CD14-positive monocyte (primary cell): ENCODE results near the gene NEDD4L. TPM values are rescaled to one million over a fixed set of nuclear protein-coding genes. Genes with fewer than 3 reads are reported as not detected.

Source experiments
- DNase-seq, 3 donors: peaks; one replicate each; pipeline ENCODE4 v3.0.0-alpha.2; 2011 to 2022
- H2AFZ ChIP-seq: 2 replicates; pipeline ENCODE4 v1.6.0; 2012; ENCODE audit warnings: mild to moderate bottlenecking, low read depth, low read length, inconsistent platforms; ENCODE audit not compliant: insufficient read depth, poor library complexity, severe bottlenecking
- H3K27ac ChIP-seq, 2 donors: 1 replicate in 1 of 2; 2 replicates in 1 of 2; pipeline ENCODE4 v1.5.1; 2012 to 2013; ENCODE audit warnings: low read length in 2 of 2, control low read depth in 1 of 2, inconsistent platforms in 1 of 2, low read depth in 1 of 2, mild to moderate bottlenecking in 1 of 2
- H3K27me3 ChIP-seq, 2 donors: one replicate each; pipeline versions ENCODE4 v1.6.0 to v1.6.1; 2011 to 2013; ENCODE audit warnings: low read length in 2 of 2; ENCODE audit not compliant: control insufficient read depth in 2 of 2, insufficient read depth in 2 of 2
- H3K36me3 ChIP-seq, 2 donors: replicated peaks in 1 of 2; 1 replicate in 1 of 2; 2 replicates in 1 of 2; pipeline versions ENCODE4 v1.5.1 to v1.6.1; 2012 to 2013; ENCODE audit warnings: low read length in 2 of 2, control low read depth in 1 of 2, inconsistent platforms in 1 of 2, mild to moderate bottlenecking in 1 of 2; ENCODE audit not compliant: insufficient read depth in 2 of 2, control insufficient read depth in 1 of 2
- H3K4me1 ChIP-seq, 2 donors: 1 replicate in 1 of 2; 2 replicates in 1 of 2; pipeline versions ENCODE4 v1.5.1 to v1.6.1; 2012 to 2013; ENCODE audit warnings: low read length in 2 of 2, control low read depth in 1 of 2, inconsistent platforms in 1 of 2, mild to moderate bottlenecking in 1 of 2, moderate library complexity in 1 of 2; ENCODE audit not compliant: insufficient read depth in 2 of 2, control insufficient read depth in 1 of 2
- H3K4me2 ChIP-seq: replicated peaks from 2 replicates; pipeline ENCODE3; 2012; ENCODE audit warnings: low read length, moderate library complexity, mild to moderate bottlenecking; ENCODE audit not compliant: poor library complexity, severe bottlenecking; ENCODE audit errors: extremely low read depth
- H3K4me3 ChIP-seq, 3 experiments: fragments of 200-600 bp in 1 of 3; sonication (generic) in 1 of 3; replicated peaks in 1 of 3; 1 replicate in 2 of 3; 2 replicates in 1 of 3; pipeline ENCODE4 v1.5.1; 2011 to 2013; ENCODE audit warnings: low read length in 3 of 3, mild to moderate bottlenecking in 3 of 3, control low read depth in 2 of 3, low read depth in 2 of 3, inconsistent platforms in 1 of 3, moderate library complexity in 1 of 3
- H3K79me2 ChIP-seq: 2 replicates; pipeline ENCODE4 v1.6.0; 2012; ENCODE audit warnings: mild to moderate bottlenecking, control low read depth, inconsistent platforms, low read length, moderate library complexity; ENCODE audit not compliant: insufficient read depth
- H3K9ac ChIP-seq: 2 replicates; pipeline ENCODE4 v1.6.0; 2017; ENCODE audit warnings: low read length, mild to moderate bottlenecking; ENCODE audit not compliant: insufficient read depth, poor library complexity, severe bottlenecking
- H3K9me3 ChIP-seq, 2 donors: replicated peaks in 1 of 2; 1 replicate in 1 of 2; 2 replicates in 1 of 2; pipeline versions ENCODE4 v1.5.1 to v1.6.1; 2012 to 2013; ENCODE audit warnings: low read length in 2 of 2, control low read depth in 1 of 2; ENCODE audit not compliant: control insufficient read depth in 1 of 2, insufficient read depth in 1 of 2
- H4K20me1 ChIP-seq: 2 replicates; pipeline ENCODE4 v1.6.0; 2012; ENCODE audit warnings: mild to moderate bottlenecking, low read length, control low read depth, moderate library complexity; ENCODE audit not compliant: insufficient read depth
- H3K27ac Mint-ChIP-seq, 7 donors: one replicate each; pipeline ENCODE4 v1.8.0; 2020; ENCODE audit warnings: mild to moderate bottlenecking in 7 of 7, mixed read lengths in 7 of 7, moderate library complexity in 6 of 7, inconsistent platforms in 2 of 7
- H3K27me3 Mint-ChIP-seq, 3 donors: one replicate each; pipeline ENCODE4 v1.8.0; 2021 to 2022; ENCODE audit warnings: low read depth in 3 of 3, mild to moderate bottlenecking in 3 of 3, mixed read lengths in 3 of 3, moderate library complexity in 3 of 3, inconsistent platforms in 1 of 3
- H3K36me3 Mint-ChIP-seq, 2 donors: one replicate each; pipeline ENCODE4 v1.8.0; 2020; ENCODE audit warnings: mixed read lengths in 2 of 2, inconsistent platforms in 1 of 2, mild to moderate bottlenecking in 1 of 2
- H3K4me1 Mint-ChIP-seq: one replicate; pipeline ENCODE4 v1.8.0; 2020; ENCODE audit warnings: mild to moderate bottlenecking, mixed read lengths
- H3K4me3 Mint-ChIP-seq, 2 donors: one replicate each; pipeline ENCODE4 v1.8.0; 2020; ENCODE audit warnings: mild to moderate bottlenecking in 2 of 2, mixed read lengths in 2 of 2, moderate library complexity in 1 of 2
- H3K9me3 Mint-ChIP-seq, 7 donors: one replicate each; pipeline ENCODE4 v1.8.0; 2020 to 2022; ENCODE audit warnings: mixed read lengths in 7 of 7, mild to moderate bottlenecking in 6 of 7, moderate library complexity in 6 of 7, inconsistent platforms in 2 of 7
- WGBS: methylation state at CpG from one replicate; pipeline ENCODE4 v1.1.5; 2013; ENCODE audit warnings: missing lambda C conversion rate; ENCODE audit not compliant: insufficient coverage; 5-methylcytosine and 5-hydroxymethylcytosine counted together
- intact Hi-C, 2 donors: fragments of 100-400 bp; cut with micrococcal nuclease; formaldehyde crosslinking; loops; one replicate each; pipeline versions ENCODE4 v1.15.0 to v1.15.1; 2023
- polyA plus RNA-seq, 3 donors: library from polyadenylated mRNA; depleted of rRNA in 1 of 3; unstranded in 2 of 3; stranded (reverse) in 1 of 3; fragments of 300-500 nt in 2 of 3; fragments of >200 nt in 1 of 3; fragmentation: Illumina TruSeq in 2 of 3; gene quantifications; 1 replicate in 2 of 3; 2 replicates in 1 of 3; pipeline ENCODE4 v1.2.3, GENCODE V29; 2012 to 2021
- TF ChIP-seq, protein P1 (sequence below): fragments of 200-600 bp; IDR thresholded peaks from one replicate; pipeline ENCODE4 v1.8.0; 2022; ENCODE audit warnings: antibody characterized with exemption, mild to moderate bottlenecking

Gene NEDD4L
- polyA plus RNA-seq, 3 donors = 2.5 to 5.2 (median 4.5) TPM

DNA sequence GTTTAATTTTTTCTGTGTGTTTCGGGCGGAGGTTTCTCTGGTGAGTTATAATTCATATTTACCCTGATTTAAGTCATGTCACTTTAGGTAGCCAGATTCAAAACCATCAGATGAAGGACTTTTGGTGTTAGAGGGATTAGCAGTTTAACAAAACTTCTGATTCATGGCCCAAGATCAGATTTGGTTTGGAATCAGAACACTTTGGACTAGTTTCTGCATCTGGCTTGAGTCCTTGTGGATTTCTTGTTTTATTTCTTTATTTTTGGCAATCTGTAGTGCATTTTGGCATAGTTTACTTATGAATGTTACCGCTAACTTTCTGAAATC, 3.5 kb downstream of the NEDD4L start:
- no peak overlapping the region for H3K4me3 Mint-ChIP-seq
- Histone ChIP-seq H3K27me3 (peaks cover 5 to 12% of the 10 kb centered on the region in 2 donors), H3K79me2 (no peaks in the 10 kb centered on the region), H2AFZ (no peak overlapping the region), H3K27ac (no peak overlapping the region), H3K4me3 (no peak overlapping the region), H3K9me3 (no peaks in the 10 kb centered on the region), H3K4me2 (no peak overlapping the region), H4K20me1 (no peaks in the 10 kb centered on the region), H3K36me3 (no peaks in the 10 kb centered on the region), H3K4me1 (peaks cover 15 to 32% of the 10 kb centered on the region in 2 donors), H3K9ac (no peak overlapping the region)
- peaks cover 0 to 2% (median 0%) of the 10 kb centered on the region in 7 donors for H3K9me3 Mint-ChIP-seq
- peaks cover 0 to 1% of the 10 kb centered on the region in 2 donors for H3K36me3 Mint-ChIP-seq
- intact Hi-C loops = no loop called here
- H3K4me1 Mint-ChIP-seq = peaks cover 37% of the 10 kb centered on the region
- peaks cover 16 to 28% (median 23%) of the 10 kb centered on the region in 3 donors for H3K27me3 Mint-ChIP-seq
- no CpG with 5 or more reads among the region's 3 CpGs for WGBS
- DNase-seq = no peak
- no peak overlapping the region for H3K27ac Mint-ChIP-seq
- TF ChIP-seq, protein P1, sequence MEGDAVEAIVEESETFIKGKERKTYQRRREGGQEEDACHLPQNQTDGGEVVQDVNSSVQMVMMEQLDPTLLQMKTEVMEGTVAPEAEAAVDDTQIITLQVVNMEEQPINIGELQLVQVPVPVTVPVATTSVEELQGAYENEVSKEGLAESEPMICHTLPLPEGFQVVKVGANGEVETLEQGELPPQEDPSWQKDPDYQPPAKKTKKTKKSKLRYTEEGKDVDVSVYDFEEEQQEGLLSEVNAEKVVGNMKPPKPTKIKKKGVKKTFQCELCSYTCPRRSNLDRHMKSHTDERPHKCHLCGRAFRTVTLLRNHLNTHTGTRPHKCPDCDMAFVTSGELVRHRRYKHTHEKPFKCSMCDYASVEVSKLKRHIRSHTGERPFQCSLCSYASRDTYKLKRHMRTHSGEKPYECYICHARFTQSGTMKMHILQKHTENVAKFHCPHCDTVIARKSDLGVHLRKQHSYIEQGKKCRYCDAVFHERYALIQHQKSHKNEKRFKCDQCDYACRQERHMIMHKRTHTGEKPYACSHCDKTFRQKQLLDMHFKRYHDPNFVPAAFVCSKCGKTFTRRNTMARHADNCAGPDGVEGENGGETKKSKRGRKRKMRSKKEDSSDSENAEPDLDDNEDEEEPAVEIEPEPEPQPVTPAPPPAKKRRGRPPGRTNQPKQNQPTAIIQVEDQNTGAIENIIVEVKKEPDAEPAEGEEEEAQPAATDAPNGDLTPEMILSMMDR = no peak

DNA sequence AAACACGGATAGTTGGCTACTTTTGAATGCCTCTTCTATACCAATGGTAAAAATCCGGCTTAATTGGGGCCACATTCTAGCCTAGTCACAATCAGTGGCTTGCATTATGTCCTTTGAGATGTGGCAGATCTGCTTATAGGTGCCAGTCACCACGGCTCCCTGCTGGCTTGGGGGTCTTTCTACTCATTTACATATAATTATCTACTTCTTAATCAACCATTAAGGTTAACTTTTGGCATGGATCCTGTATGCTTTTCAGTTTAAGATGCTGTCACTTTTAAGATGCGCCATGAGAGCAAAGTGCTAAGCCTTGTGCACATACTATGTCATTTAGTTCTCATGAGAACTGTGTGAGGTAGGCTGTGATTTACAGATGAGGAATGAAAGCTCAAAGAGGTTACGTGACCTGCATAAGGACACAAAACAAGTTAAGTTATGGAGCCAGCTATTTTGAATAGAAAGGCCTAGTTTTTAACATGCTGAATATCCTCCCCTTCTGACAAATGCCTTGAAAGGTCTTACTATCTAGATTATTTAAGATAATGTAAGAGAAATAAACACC, 4.1 kb downstream of the NEDD4L start:
- Mint-ChIP-seq H3K27me3 (peaks cover 10 to 21% (median 17%) of the 10 kb centered on the region in 3 donors), H3K9me3 (no peaks in the 10 kb centered on the region), H3K4me1 (peaks cover 31% of the 10 kb centered on the region), H3K4me3 (no peak overlapping the region), H3K36me3 (peaks cover 0 to 1% of the 10 kb centered on the region in 2 donors), H3K27ac (no peak overlapping the region)
- Histone ChIP-seq H3K4me1 (peaks cover 11 to 27% of the 10 kb centered on the region in 2 donors), H3K36me3 (no peaks in the 10 kb centered on the region), H3K79me2 (no peaks in the 10 kb centered on the region), H3K27me3 (peaks cover 0 to 12% of the 10 kb centered on the region in 2 donors), H3K4me3 (no peak overlapping the region), H3K9me3 (no peaks in the 10 kb centered on the region), H3K4me2 (no peak overlapping the region), H3K9ac (no peak overlapping the region), H2AFZ (no peak overlapping the region), H3K27ac (no peak overlapping the region), H4K20me1 (no peaks in the 10 kb centered on the region)
- intact Hi-C loops = no loop called here
- no peak for DNase-seq
- 100% methylated on average over 2 of the region's 5 CpGs for WGBS
- TF ChIP-seq, protein P1 = no peak
